HepG2 (cell line): ENCODE results near the gene PRIMA1. TPM values are rescaled to one million over a fixed set of nuclear protein-coding genes. Genes with fewer than 3 reads are reported as not detected.

Experiments used
- ATAC-seq: fragments of 200-7000 bp; cut with Tn5 transposase; 3 replicates; pipeline ENCODE4 v1.9.1; 2020; ENCODE audit warnings: mild to moderate bottlenecking, moderate library complexity
- BruUV-seq: library from RNA; stranded (reverse); fragments of 400-500 nt; replicated peaks from 2 replicates; lab custom pipeline; 2021; lab: Mats Ljungman, UMichigan
- CTCF ChIA-PET: fragments of 300-600 bp; formaldehyde crosslinking; extraction: SDS; loops from one replicate; lab custom pipeline; 2021; ENCODE audit warnings: low total read pairs, inconsistent platforms, low intra/inter-chr PET ratio; lab: Yijun Ruan, JAX
- POLR2A ChIA-PET: fragments of 350-600 bp; sonication (Branson Sonifier 250); formaldehyde crosslinking; loops from one replicate; lab custom pipeline; 2020; ENCODE audit warnings: antibody characterized with exemption, inconsistent platforms; lab: Yijun Ruan, JAX
- DNase-seq: peaks from one replicate; pipeline ENCODE4 v3.0.0-alpha.2; 2015; ENCODE audit warnings: low spot score
- FAIRE-seq: peaks from 3 replicates; lab custom pipeline; 2011; peaks lifted over from hg19 to GRCh38; lab: Jason Lieb, UNC
- H2AFZ ChIP-seq: one replicate; pipeline ENCODE4 v1.6.1; 2011; ENCODE audit warnings: low read length, inconsistent platforms
- H3K27ac ChIP-seq: fragments of 300-600 bp; 3 replicates; pipeline ENCODE4 v1.8.0; 2011; ENCODE audit warnings: mixed run types, mild to moderate bottlenecking, mixed read lengths, low read length, inconsistent platforms; ENCODE audit not compliant: insufficient read depth; ENCODE audit errors: extremely low read length
- H3K27me3 ChIP-seq, 2 experiments: fragments of 200-600 bp in 1 of 2; 2 replicates in 1 of 2; 3 replicates in 1 of 2; pipeline versions ENCODE4 v1.6.0 to v1.8.0; 2011; ENCODE audit warnings: low read length in 2 of 2, mild to moderate bottlenecking in 2 of 2, moderate library complexity in 2 of 2, inconsistent platforms in 1 of 2; ENCODE audit not compliant: insufficient read depth in 2 of 2, control insufficient read depth in 1 of 2
- H3K36me3 ChIP-seq, 2 experiments: fragments of 200-600 bp in 1 of 2; replicated peaks in 1 of 2; 2 replicates in 1 of 2; 3 replicates in 1 of 2; pipeline versions ENCODE4 v1.5.1 to v1.8.0; 2011; ENCODE audit warnings: low read length in 2 of 2, inconsistent platforms in 1 of 2; ENCODE audit not compliant: insufficient read depth in 2 of 2, control insufficient read depth in 1 of 2
- H3K4me1 ChIP-seq: 2 replicates; pipeline ENCODE4 v1.5.1; 2012; ENCODE audit warnings: low read length, inconsistent platforms; ENCODE audit not compliant: insufficient read depth
- H3K4me2 ChIP-seq: 2 replicates; pipeline ENCODE4 v1.6.0; 2011; ENCODE audit warnings: low read depth, low read length, inconsistent platforms
- H3K4me3 ChIP-seq, 3 experiments: fragments of 200-600 bp in 1 of 3; sonication (generic), shearing (Covaris generic) in 1 of 3; replicated peaks in 1 of 3; 2 replicates each; pipeline ENCODE4 v1.5.1; 2011 to 2016; ENCODE audit warnings: low read length in 3 of 3, inconsistent platforms in 2 of 3, low read depth in 2 of 3, mild to moderate bottlenecking in 2 of 3, control low read depth in 1 of 3, mixed read lengths in 1 of 3; ENCODE audit not compliant: insufficient read depth in 1 of 3
- H3K79me2 ChIP-seq: one replicate; pipeline ENCODE4 v1.6.1; 2011; ENCODE audit warnings: low read length, inconsistent platforms; ENCODE audit not compliant: insufficient read depth
- H3K9ac ChIP-seq: 2 replicates; pipeline ENCODE4 v1.6.0; 2011; ENCODE audit warnings: mild to moderate bottlenecking, low read depth, low read length, inconsistent platforms; ENCODE audit not compliant: insufficient read depth
- H3K9me3 ChIP-seq: 2 replicates; pipeline ENCODE4 v1.5.1; 2012; ENCODE audit warnings: mild to moderate bottlenecking, low read length
- H4K20me1 ChIP-seq: 2 replicates; pipeline ENCODE4 v1.6.0; 2011; ENCODE audit warnings: inconsistent platforms, mild to moderate bottlenecking, low read length, moderate library complexity; ENCODE audit not compliant: insufficient read depth
- CEBPB ChIP-seq: IDR thresholded peaks from 2 replicates; pipeline ENCODE4 v1.6.1; 2011; ENCODE audit warnings: low read depth, low read length, improper control_type of control experiment, borderline replicate concordance
- HNF4G ChIP-seq, 2 experiments: sonication (generic) in 1 of 2; formaldehyde crosslinking in 1 of 2; IDR thresholded peaks; 2 replicates each; pipeline versions ENCODE4 v1.4.0 to v1.6.1; 2011 to 2020; ENCODE audit warnings: borderline replicate concordance in 2 of 2, low read depth in 2 of 2, mild to moderate bottlenecking in 2 of 2, low read length in 1 of 2, missing genetic modification reagents in 1 of 2, moderate library complexity in 1 of 2
- IKZF5 ChIP-seq: IDR thresholded peaks from 2 replicates; pipeline ENCODE4 v1.6.1; 2018; ENCODE audit warnings: missing genetic modification reagents, mild to moderate bottlenecking, missing compliant biosample characterization
- JDP2 ChIP-seq: sonication (generic); formaldehyde crosslinking; IDR thresholded peaks from 2 replicates; pipeline ENCODE4 v1.8.1; 2022; ENCODE audit warnings: missing genetic modification reagents, borderline replicate concordance
- MYNN ChIP-seq: sonication (generic); formaldehyde crosslinking; IDR thresholded peaks from 2 replicates; pipeline ENCODE4 v1.4.0; 2020; ENCODE audit warnings: mild to moderate bottlenecking, low read depth, missing genetic modification reagents
- NFRKB ChIP-seq: fragments of 450-650 bp; IDR thresholded peaks from 2 replicates; pipeline ENCODE4 v1.6.1; 2017
- PITX1 ChIP-seq: sonication (generic); formaldehyde crosslinking; IDR thresholded peaks from 2 replicates; pipeline ENCODE4 v1.5.1; 2020; ENCODE audit warnings: mild to moderate bottlenecking, missing genetic modification reagents
- SNAI1 ChIP-seq: sonication (generic); formaldehyde crosslinking; IDR thresholded peaks from 2 replicates; pipeline ENCODE4 v1.5.0; 2020; ENCODE audit warnings: mild to moderate bottlenecking, missing genetic modification reagents, borderline replicate concordance
- SOX13 ChIP-seq, 3 experiments: fragments of 450-650 bp in 1 of 3; sonication (generic) in 1 of 3; formaldehyde crosslinking in 1 of 3; IDR thresholded peaks in 2 of 3; conservative IDR thresholded peaks in 1 of 3; 2 replicates each; pipeline versions ENCODE4 v1.5.0 to v1.6.1; 2016 to 2020; ENCODE audit warnings: antibody characterized with exemption in 1 of 3, mild to moderate bottlenecking in 1 of 3, missing compliant biosample characterization in 1 of 3, missing genetic modification reagents in 1 of 3, moderate library complexity in 1 of 3
- ZNF10 ChIP-seq: sonication (generic); formaldehyde crosslinking; IDR thresholded peaks from 2 replicates; pipeline ENCODE4 v1.4.0; 2020; ENCODE audit warnings: mild to moderate bottlenecking, low read depth, missing genetic modification reagents, borderline replicate concordance
- ZNF207 ChIP-seq: fragments of 450-650 bp; IDR thresholded peaks from 2 replicates; pipeline ENCODE4 v1.6.1; 2016; ENCODE audit warnings: antibody characterized with exemption, borderline replicate concordance
- ZNF605 ChIP-seq: sonication (generic); formaldehyde crosslinking; IDR thresholded peaks from 2 replicates; pipeline ENCODE4 v1.8.0; 2022; ENCODE audit warnings: mild to moderate bottlenecking, missing genetic modification reagents
- ZNF746 ChIP-seq: sonication (generic); formaldehyde crosslinking; IDR thresholded peaks from 2 replicates; pipeline ENCODE4 v1.8.0; 2022; ENCODE audit warnings: mild to moderate bottlenecking, missing genetic modification reagents
- ZNF749 ChIP-seq: sonication (generic); formaldehyde crosslinking; IDR thresholded peaks from 2 replicates; pipeline ENCODE4 v1.8.0; 2022; ENCODE audit warnings: mild to moderate bottlenecking, missing genetic modification reagents, moderate library complexity, borderline replicate concordance
- ZSCAN29 ChIP-seq: sonication (generic); formaldehyde crosslinking; conservative IDR thresholded peaks from 2 replicates; pipeline ENCODE4 v1.4.0; 2020; ENCODE audit warnings: mild to moderate bottlenecking, missing genetic modification reagents
- ZSCAN30 ChIP-seq: sonication (generic); formaldehyde crosslinking; IDR thresholded peaks from 2 replicates; pipeline ENCODE4 v1.5.0; 2020; ENCODE audit warnings: mild to moderate bottlenecking, missing genetic modification reagents
- WGBS: methylation state at CpG from one replicate; pipeline ENCODE4 v1.1.6; 2017; ENCODE audit warnings: low lambda C conversion rate; 5-methylcytosine and 5-hydroxymethylcytosine counted together
- in situ Hi-C: cut with HindIII; loops from 2 replicates; pipeline ENCODE4 v1.10.0; 2017; ENCODE audit warnings: low pct_unique_long_range_greater_than_20kb; ENCODE audit not compliant: extremely low pct_ligation_motif_present
- intact Hi-C: fragments of 100-400 bp; cut with micrococcal nuclease; formaldehyde crosslinking; loops from one replicate; pipeline ENCODE4 v1.10.0; 2022; ENCODE audit not compliant: unreplicated experiment
- polyA plus RNA-seq, 8 experiments: library from polyadenylated mRNA; depleted of rRNA in 3 of 8; stranded (reverse) in 7 of 8; unstranded in 1 of 8; fragments of >200 nt; fragmentation: Illumina TruSeq in 4 of 8; extraction: Trizol in 4 of 8; gene quantifications; 2 replicates each; pipeline versions ENCODE4 v1.2.1 to v1.2.3, GENCODE V29; 2011 to 2016; ENCODE audit warnings: low read depth in 4 of 8, missing spikeins in 1 of 8, mixed read lengths in 1 of 8; ENCODE audit not compliant: insufficient read depth in 1 of 8
- total RNA-seq, 5 experiments: library from RNA; depleted of rRNA; stranded (reverse); fragments of >200 nt; fragmentation: Illumina TruSeq; extraction: Trizol; gene quantifications; 2 replicates each; pipeline ENCODE4 v1.2.3, GENCODE V29; 2016; ENCODE audit warnings: low read depth in 1 of 5
- TF ChIP-seq, protein P1 (sequence below), 2 experiments: fragments of 450-650 bp in 1 of 2; sonication (generic) in 1 of 2; formaldehyde crosslinking; IDR thresholded peaks; 2 replicates each; pipeline versions ENCODE4 v1.5.0 to v1.8.0; 2020 to 2022; ENCODE audit warnings: mild to moderate bottlenecking in 1 of 2, missing genetic modification reagents in 1 of 2

Gene PRIMA1
- total and polyA plus RNA-seq, 2 of the 13 experiments (the other 11 are each of a cell fraction or from before 2014, with no cell fraction given), result 2.4 to 3.2 TPM

DNA sequence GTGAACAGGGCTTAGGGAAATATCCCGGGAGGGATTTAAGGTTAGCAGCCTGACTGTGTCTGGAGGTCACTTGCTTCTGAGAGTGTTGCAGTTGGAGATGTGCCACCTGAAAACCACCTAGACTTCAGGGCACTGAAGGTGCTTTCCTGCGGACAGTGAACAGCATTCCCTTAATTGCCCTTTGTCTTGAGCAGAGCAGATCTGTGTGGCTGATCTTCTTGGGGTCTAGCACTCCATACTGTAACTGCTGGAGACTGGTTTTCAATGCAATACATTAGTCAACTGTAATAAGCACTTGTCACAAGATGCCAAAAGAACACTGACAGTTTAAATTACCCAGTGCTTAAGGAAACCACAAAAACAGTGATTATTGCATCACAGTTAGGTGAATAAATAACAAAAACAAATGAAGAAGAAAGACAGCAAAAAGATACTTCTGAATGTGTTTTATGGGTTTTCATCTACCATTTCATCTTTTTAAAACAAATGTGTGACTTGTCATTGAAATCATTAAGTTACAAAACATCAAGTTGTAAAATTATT, 111.8 kb downstream of the PRIMA1 start:
- H4K20me1 ChIP-seq, result no peaks in the 10 kb centered on the region
- BruUV-seq, result no TSS peak
- H3K9ac ChIP-seq, result no peak overlapping the region
- intact Hi-C loops (no loop called here), in situ Hi-C loops (no loop called here)
- 80% methylated on average over 1 of the region's 2 CpGs for WGBS
- FAIRE-seq (no peak), ATAC-seq (no peak), DNase-seq (no peak)
- ChIA-PET CTCF (no interaction called here), POLR2A (no interaction called here)
- H3K36me3 ChIP-seq, result no peaks in the 10 kb centered on the region
- H3K9me3 ChIP-seq, result no peaks in the 10 kb centered on the region
- peaks cover 9% of the 10 kb centered on the region for H3K4me1 ChIP-seq
- H3K27me3 ChIP-seq, result peaks cover 0 to 4% of the 10 kb centered on the region in 2 experiments; a peak in 1 of 5 replicates
- H2AFZ ChIP-seq, result no peak overlapping the region
- no peaks in the 10 kb centered on the region for H3K79me2 ChIP-seq
- H3K4me3 ChIP-seq, result no peak overlapping the region
- TF ChIP-seq ZSCAN29 (CRISPR knock-in tag) (no peak), CEBPB (peak; percentile 27; the same call in 1 of the 2 replicates)
- H3K4me2 ChIP-seq, result no peak overlapping the region
- no peak overlapping the region for H3K27ac ChIP-seq

DNA sequence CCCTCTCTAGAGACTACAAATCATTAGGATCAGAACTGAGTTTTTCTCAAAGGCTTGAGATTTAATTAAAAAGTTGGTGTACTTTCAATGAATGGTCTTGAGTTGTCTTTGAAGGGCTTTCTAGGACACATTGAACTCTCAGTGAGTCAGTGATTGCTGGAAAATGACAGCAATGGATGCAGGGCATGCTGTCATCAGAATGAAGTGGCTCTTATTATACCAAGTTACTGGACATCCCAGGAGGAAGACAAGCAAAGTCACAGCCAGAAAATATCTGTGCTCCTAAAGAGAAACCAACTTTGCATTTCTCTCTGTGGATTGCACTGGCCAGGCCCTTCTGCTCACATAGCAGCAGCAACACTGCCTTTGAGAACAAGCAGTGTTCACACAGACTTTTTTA, 112.6 kb downstream of the PRIMA1 start:
- TF ChIP-seq ZNF749 (CRISPR knock-in tag), result no peak
- TF ChIP-seq, protein P1, sequence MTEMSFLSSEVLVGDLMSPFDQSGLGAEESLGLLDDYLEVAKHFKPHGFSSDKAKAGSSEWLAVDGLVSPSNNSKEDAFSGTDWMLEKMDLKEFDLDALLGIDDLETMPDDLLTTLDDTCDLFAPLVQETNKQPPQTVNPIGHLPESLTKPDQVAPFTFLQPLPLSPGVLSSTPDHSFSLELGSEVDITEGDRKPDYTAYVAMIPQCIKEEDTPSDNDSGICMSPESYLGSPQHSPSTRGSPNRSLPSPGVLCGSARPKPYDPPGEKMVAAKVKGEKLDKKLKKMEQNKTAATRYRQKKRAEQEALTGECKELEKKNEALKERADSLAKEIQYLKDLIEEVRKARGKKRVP (CRISPR knock-in tag; IDR thresholded peaks at IDR 0.05), result no peak
- TF ChIP-seq PITX1 (CRISPR knock-in tag), result no peak
- TF ChIP-seq ZNF207, result no peak
- TF ChIP-seq SOX13 (IDR thresholded peaks at IDR 0.05), result no peak
- no peak for TF ChIP-seq SOX13 (CRISPR knock-in tag; conservative IDR thresholded peaks at IDR 0.05 in 1 of 2, IDR thresholded peaks at IDR 0.05 in 1 of 2)
- TF ChIP-seq HNF4G (IDR thresholded peaks at IDR 0.05; ENCODE audit: borderline replicate concordance, low read depth, low read length), result no peak
- no peak for TF ChIP-seq HNF4G (CRISPR knock-in tag; IDR thresholded peaks at IDR 0.05; ENCODE audit: borderline replicate concordance, low read depth)
- no peak for TF ChIP-seq ZNF746 (CRISPR knock-in tag)
- TF ChIP-seq MYNN (CRISPR knock-in tag), result no peak
- TF ChIP-seq NFRKB, result no peak
- no peak for TF ChIP-seq IKZF5 (CRISPR knock-in tag)
- no peak for TF ChIP-seq ZNF605
- no peak for TF ChIP-seq SNAI1 (CRISPR knock-in tag)
- TF ChIP-seq ZSCAN30 (CRISPR knock-in tag), result no peak
- no peak for TF ChIP-seq ZNF10 (CRISPR knock-in tag)
- no peak for TF ChIP-seq JDP2 (CRISPR knock-in tag)
- H3K27ac ChIP-seq, result no peak overlapping the region
- 0 out of 2 replicates have a peak, but pooled peaks cover under 1% of the 10 kb centered on the region for H3K4me1 ChIP-seq
- DNase-seq (no peak), ATAC-seq (no peak), FAIRE-seq (no peak)
- ChIA-PET CTCF (no interaction called here), POLR2A (no interaction called here)
- H3K9ac ChIP-seq, result no peak overlapping the region
- no peaks in the 10 kb centered on the region for H3K36me3 ChIP-seq
- H3K4me2 ChIP-seq, result no peak overlapping the region
- no peak overlapping the region for H3K4me3 ChIP-seq
- H3K27me3 ChIP-seq, result peaks cover 0 to 4% of the 10 kb centered on the region in 2 experiments; a peak in 1 of 5 replicates
- no TSS peak for BruUV-seq
- in situ Hi-C loops (no loop called here), intact Hi-C loops (no loop called here)
- no peaks in the 10 kb centered on the region for H3K79me2 ChIP-seq
- H3K9me3 ChIP-seq, result no peaks in the 10 kb centered on the region
- H2AFZ ChIP-seq, result no peak overlapping the region
- no peaks in the 10 kb centered on the region for H4K20me1 ChIP-seq
